ENCODE data around the gene TEX53. TPM values are rescaled to one million over a fixed set of nuclear protein-coding genes. Genes with fewer than 3 reads are reported as not detected.

The TEX53 gene
- total and polyA plus RNA-seq, 10 of the 15 experiments (the other 5 are each of a cell fraction or from before 2014, with no cell fraction given), result not detected

DNA sequence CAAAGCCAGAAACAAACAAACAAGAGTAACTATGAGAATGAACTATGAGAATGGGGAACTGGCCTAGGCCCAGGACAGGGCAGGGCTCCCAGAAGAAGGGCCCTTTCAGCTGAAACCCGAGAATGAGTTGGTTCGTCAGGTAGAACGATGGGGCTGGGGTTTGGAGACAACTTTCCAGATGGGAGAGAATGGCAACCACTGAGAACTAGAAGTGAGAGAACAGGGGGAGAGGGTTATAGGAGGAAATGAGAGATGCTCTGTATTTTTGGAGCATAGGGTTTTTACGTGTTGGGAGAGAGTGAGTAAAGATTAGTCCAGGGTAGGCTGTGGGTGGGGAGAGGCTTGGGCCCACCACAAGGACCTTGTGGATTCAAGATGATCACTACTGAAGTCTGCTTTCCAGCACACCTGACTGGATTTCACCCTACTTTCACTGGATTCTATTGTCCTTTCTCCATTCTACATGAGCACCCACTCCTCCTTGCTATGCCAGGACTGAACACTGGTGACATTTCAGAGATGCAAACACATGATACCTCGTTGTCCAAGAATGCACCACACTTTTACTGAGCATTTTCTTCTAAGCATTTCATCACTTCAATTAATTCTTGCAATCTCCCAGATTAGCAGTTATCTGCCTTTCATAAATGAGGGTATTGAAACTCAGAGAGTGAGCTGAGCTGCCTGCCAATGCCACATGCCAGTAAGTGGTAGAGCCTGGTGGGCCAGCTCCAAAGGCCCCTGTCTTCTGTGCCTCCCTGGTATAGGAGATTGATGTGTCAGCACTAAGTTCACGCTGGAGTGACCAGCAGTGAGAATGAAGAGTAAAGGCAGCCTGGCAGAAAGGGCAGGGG, 49.7 kb downstream of the TEX53 start (continued):
- TF ChIP-seq, protein P1, sequence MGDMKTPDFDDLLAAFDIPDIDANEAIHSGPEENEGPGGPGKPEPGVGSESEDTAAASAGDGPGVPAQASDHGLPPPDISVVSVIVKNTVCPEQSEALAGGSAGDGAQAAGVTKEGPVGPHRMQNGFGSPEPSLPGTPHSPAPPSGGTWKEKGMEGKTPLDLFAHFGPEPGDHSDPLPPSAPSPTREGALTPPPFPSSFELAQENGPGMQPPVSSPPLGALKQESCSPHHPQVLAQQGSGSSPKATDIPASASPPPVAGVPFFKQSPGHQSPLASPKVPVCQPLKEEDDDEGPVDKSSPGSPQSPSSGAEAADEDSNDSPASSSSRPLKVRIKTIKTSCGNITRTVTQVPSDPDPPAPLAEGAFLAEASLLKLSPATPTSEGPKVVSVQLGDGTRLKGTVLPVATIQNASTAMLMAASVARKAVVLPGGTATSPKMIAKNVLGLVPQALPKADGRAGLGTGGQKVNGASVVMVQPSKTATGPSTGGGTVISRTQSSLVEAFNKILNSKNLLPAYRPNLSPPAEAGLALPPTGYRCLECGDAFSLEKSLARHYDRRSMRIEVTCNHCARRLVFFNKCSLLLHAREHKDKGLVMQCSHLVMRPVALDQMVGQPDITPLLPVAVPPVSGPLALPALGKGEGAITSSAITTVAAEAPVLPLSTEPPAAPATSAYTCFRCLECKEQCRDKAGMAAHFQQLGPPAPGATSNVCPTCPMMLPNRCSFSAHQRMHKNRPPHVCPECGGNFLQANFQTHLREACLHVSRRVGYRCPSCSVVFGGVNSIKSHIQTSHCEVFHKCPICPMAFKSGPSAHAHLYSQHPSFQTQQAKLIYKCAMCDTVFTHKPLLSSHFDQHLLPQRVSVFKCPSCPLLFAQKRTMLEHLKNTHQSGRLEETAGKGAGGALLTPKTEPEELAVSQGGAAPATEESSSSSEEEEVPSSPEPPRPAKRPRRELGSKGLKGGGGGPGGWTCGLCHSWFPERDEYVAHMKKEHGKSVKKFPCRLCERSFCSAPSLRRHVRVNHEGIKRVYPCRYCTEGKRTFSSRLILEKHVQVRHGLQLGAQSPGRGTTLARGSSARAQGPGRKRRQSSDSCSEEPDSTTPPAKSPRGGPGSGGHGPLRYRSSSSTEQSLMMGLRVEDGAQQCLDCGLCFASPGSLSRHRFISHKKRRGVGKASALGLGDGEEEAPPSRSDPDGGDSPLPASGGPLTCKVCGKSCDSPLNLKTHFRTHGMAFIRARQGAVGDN (IDR thresholded peaks at IDR 0.05), result peak; percentile 41; the same call in 1 of the 2 replicates
- TF ChIP-seq BHLHE40 (IDR thresholded peaks at IDR 0.05; ENCODE audit: borderline replicate concordance in 1 of 2, low read depth in 2 of 2, low read length in 1 of 2) (no peak; a peak in 1 of 4 replicates), TCF7 (IDR thresholded peaks at IDR 0.05; ENCODE audit: borderline replicate concordance) (no peak)

DNA sequence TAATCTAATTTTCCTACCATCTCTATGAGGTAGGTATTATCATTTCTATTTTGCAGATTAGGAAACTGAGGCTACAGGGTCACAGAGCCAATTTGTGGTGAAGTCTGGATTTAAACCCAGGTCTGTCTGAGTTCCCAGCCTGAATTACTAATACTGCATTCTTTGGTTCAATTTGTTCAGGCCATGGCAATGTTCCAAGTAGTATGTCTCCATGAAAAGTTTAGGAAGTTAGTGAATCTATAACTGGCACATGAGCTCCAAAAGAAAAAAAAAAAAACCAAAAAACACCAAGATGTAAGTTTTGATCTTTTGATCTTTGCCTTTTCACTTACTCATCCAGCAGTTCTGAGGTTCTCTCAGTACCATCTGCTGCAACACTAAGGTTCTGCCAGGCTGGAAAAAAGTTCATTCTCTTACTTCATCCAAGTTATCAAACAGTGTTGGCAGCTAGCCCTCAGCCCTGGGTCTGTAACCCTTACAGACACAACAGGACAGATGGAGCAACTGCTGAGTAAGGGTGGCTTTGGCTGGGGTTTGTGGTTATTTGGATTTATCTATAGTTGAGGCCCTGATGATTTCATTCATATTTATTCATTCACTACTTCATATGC, 50.9 kb downstream of the TEX53 start:
- FAIRE-seq (no peak), DNase-seq (ENCODE audit: low read depth, low spot score) (no peak), ATAC-seq (no peak)
- peaks cover 25% of the 10 kb centered on the region for H3K79me2 ChIP-seq (ENCODE audit: control insufficient read depth, insufficient read depth, low read length)
- no peak overlapping the region for H3K9ac ChIP-seq (ENCODE audit: control insufficient read depth, insufficient read depth, low read length)
- ChIA-PET CTCF (interaction anchor here (1.4 to 9.8 kb wide), 5 partner anchors 10 to 216 kb away, joined by 3 to 88 read pairs (median 6); no protein-coding TSS in a partner anchor), POLR2A (interaction anchor here (0.9 to 6.6 kb wide), 7 partner anchors 8 to 123 kb away, joined by 3 to 73 read pairs (median 4); partner anchors contain the start of gene ATP6V1G1), RAD21 (ENCODE audit: unreplicated experiment) (interaction anchor here (1.0 to 9.0 kb wide), 7 partner anchors 11 to 123 kb away, joined by 3 to 83 read pairs (median 6); partner anchors contain the start of gene ATP6V1G1), SMC1A (ENCODE audit: uncharacterized antibody, unreplicated experiment) (interaction anchor here (0.9 to 10.3 kb wide), 11 partner anchors 9 to 383 kb away, joined by 3 to 99 read pairs (median 5); no protein-coding TSS in a partner anchor)
- no peaks in the 10 kb centered on the region for H3K27me3 ChIP-seq (replicated peaks in 1 of 2; ENCODE audit: control insufficient read depth in 2 of 2, insufficient read depth in 2 of 2, low read length in 1 of 2)
- no peak overlapping the region for H2AFZ ChIP-seq (ENCODE audit: control insufficient read depth, low read depth, low read length)
- no peaks in the 10 kb centered on the region for H4K20me1 ChIP-seq (ENCODE audit: control insufficient read depth, insufficient read depth)
- intact Hi-C loops (cut with micrococcal nuclease; ENCODE audit: unreplicated experiment), result loop anchor here (2.0 kb wide), 1 partner anchor 14 kb away; no protein-coding TSS in a partner anchor
- BruUV-seq (replicated peaks), result no TSS peak
- H3K4me1 ChIP-seq (ENCODE audit: control insufficient read depth, insufficient read depth, low read length), result peaks cover 62% of the 10 kb centered on the region
- peak overlapping the region; percentile 78 for H3K4me2 ChIP-seq (ENCODE audit: control insufficient read depth, insufficient read depth)
- in situ Hi-C loops (cut with MboI), result no loop called here
- no peak overlapping the region for H3K4me3 ChIP-seq
- peak overlapping the region; percentile 98 for H3K27ac ChIP-seq (ENCODE audit: control insufficient read depth, insufficient read depth)
- no peaks in the 10 kb centered on the region; a peak in 1 of 4 replicates for H3K36me3 ChIP-seq (ENCODE audit: control insufficient read depth in 2 of 2, insufficient read depth in 2 of 2, low read length in 1 of 2)
- H3K9me3 ChIP-seq (replicated peaks; ENCODE audit: control insufficient read depth, insufficient read depth, low read length), result peaks cover 1% of the 10 kb centered on the region; the same call in 2 of the 3 replicates
- TF ChIP-seq SIX5 (IDR thresholded peaks at IDR 0.05; ENCODE audit: low read depth, low read length, severe bottlenecking) (no peak), EGR1 (IDR thresholded peaks at IDR 0.05; ENCODE audit: borderline replicate concordance in 1 of 2, low read depth in 2 of 2, low read length in 2 of 2) (no peak), BHLHE40 (IDR thresholded peaks at IDR 0.05; ENCODE audit: borderline replicate concordance in 1 of 2, low read depth in 2 of 2, low read length in 1 of 2) (no peak)
- TF ChIP-seq, protein P2, sequence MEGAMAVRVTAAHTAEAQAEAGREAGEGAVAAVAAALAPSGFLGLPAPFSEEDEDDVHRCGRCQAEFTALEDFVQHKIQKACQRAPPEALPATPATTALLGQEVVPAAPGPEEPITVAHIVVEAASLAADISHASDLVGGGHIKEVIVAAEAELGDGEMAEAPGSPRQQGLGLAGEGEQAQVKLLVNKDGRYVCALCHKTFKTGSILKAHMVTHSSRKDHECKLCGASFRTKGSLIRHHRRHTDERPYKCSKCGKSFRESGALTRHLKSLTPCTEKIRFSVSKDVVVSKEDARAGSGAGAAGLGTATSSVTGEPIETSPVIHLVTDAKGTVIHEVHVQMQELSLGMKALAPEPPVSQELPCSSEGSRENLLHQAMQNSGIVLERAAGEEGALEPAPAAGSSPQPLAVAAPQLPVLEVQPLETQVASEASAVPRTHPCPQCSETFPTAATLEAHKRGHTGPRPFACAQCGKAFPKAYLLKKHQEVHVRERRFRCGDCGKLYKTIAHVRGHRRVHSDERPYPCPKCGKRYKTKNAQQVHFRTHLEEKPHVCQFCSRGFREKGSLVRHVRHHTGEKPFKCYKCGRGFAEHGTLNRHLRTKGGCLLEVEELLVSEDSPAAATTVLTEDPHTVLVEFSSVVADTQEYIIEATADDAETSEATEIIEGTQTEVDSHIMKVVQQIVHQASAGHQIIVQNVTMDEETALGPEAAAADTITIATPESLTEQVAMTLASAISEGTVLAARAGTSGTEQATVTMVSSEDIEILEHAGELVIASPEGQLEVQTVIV (IDR thresholded peaks at IDR 0.05; ENCODE audit: borderline replicate concordance, partially characterized antibody), result no peak

Data from GM12878 (cell line).